Keratinocyte (primary cell): ENCODE results near the gene CTCFL. TPM values are rescaled to one million over a fixed set of nuclear protein-coding genes. Genes with fewer than 3 reads are reported as not detected.

Source experiments
- DNase-seq: peaks from one replicate; pipeline ENCODE4 v3.0.0-alpha.2; 2011; ENCODE audit warnings: low read depth, missing footprints, low spot score
- FAIRE-seq: peaks from 2 replicates; lab custom pipeline; 2011; peaks lifted over from hg19 to GRCh38; lab: Jason Lieb, UNC
- H2AFZ ChIP-seq: 2 replicates; pipeline ENCODE4 v1.6.0; 2012; ENCODE audit warnings: low read length, control low read depth, inconsistent platforms; ENCODE audit not compliant: control insufficient read depth
- H3K27ac ChIP-seq: 2 replicates; pipeline ENCODE4 v1.5.1; 2011; ENCODE audit warnings: low read length; ENCODE audit not compliant: control insufficient read depth, insufficient read depth
- H3K27me3 ChIP-seq: 3 replicates; pipeline ENCODE4 v1.6.0; 2011; ENCODE audit warnings: low read length; ENCODE audit not compliant: control insufficient read depth, insufficient read depth; ENCODE audit errors: extremely low read depth
- H3K36me3 ChIP-seq, 2 experiments: 2 replicates in 1 of 2; 3 replicates in 1 of 2; pipeline ENCODE4 v1.5.1; 2011; ENCODE audit warnings: low read length in 2 of 2, mild to moderate bottlenecking in 1 of 2; ENCODE audit not compliant: control insufficient read depth in 2 of 2, insufficient read depth in 2 of 2; ENCODE audit errors: extremely low read depth in 1 of 2
- H3K4me1 ChIP-seq: 3 replicates; pipeline ENCODE4 v1.5.1; 2011; ENCODE audit warnings: low read length; ENCODE audit not compliant: control insufficient read depth, insufficient read depth; ENCODE audit errors: extremely low read depth
- H3K4me2 ChIP-seq: 3 replicates; pipeline ENCODE4 v1.6.0; 2011; ENCODE audit warnings: low read depth, low read length; ENCODE audit not compliant: control insufficient read depth, insufficient read depth; ENCODE audit errors: extremely low read depth
- H3K4me3 ChIP-seq, 3 experiments: fragments of 200-600 bp in 1 of 3; sonication (generic) in 1 of 3; 2 replicates in 2 of 3; 3 replicates in 1 of 3; pipeline ENCODE4 v1.5.1; 2011 to 2016; ENCODE audit warnings: low read length in 3 of 3, mild to moderate bottlenecking in 3 of 3, control low read depth in 2 of 3, inconsistent platforms in 1 of 3, low read depth in 1 of 3, mixed read lengths in 1 of 3, mixed run types in 1 of 3, moderate library complexity in 1 of 3; ENCODE audit not compliant: control insufficient read depth in 2 of 3, insufficient read depth in 2 of 3; ENCODE audit errors: extremely low read depth in 1 of 3
- H3K79me2 ChIP-seq: 2 replicates; pipeline ENCODE4 v1.6.0; 2012; ENCODE audit warnings: low read length; ENCODE audit not compliant: control insufficient read depth, insufficient read depth
- H3K9ac ChIP-seq: 3 replicates; pipeline ENCODE4 v1.6.0; 2011; ENCODE audit warnings: low read length; ENCODE audit not compliant: control insufficient read depth, insufficient read depth; ENCODE audit errors: extremely low read depth
- H3K9me1 ChIP-seq: 3 replicates; pipeline ENCODE4 v1.6.0; 2011; ENCODE audit warnings: low read length; ENCODE audit not compliant: control insufficient read depth, insufficient read depth; ENCODE audit errors: extremely low read depth
- H3K9me3 ChIP-seq: 2 replicates; pipeline ENCODE4 v1.5.1; 2012; ENCODE audit warnings: low read depth, low read length; ENCODE audit not compliant: control insufficient read depth
- H4K20me1 ChIP-seq: 3 replicates; pipeline ENCODE4 v1.6.0; 2011; ENCODE audit warnings: low read length; ENCODE audit not compliant: control insufficient read depth, insufficient read depth; ENCODE audit errors: extremely low read depth
- CTCF ChIP-seq, 3 experiments: IDR thresholded peaks in 1 of 3; conservative IDR thresholded peaks in 1 of 3; optimal IDR thresholded peaks in 1 of 3; 2 replicates in 2 of 3; 3 replicates in 1 of 3; pipeline versions ENCODE3 to v1.5.1; 2011; ENCODE audit warnings: low read length in 3 of 3, mild to moderate bottlenecking in 3 of 3, moderate library complexity in 2 of 3, control low read depth in 1 of 3, inconsistent platforms in 1 of 3; ENCODE audit not compliant: insufficient read depth in 2 of 3; ENCODE audit errors: extremely low read depth in 1 of 3
- EZH2 ChIP-seq: IDR thresholded peaks from one replicate; pipeline ENCODE4 v1.6.1; 2012; ENCODE audit warnings: inconsistent platforms, mild to moderate bottlenecking, low read length, moderate library complexity
- dilution Hi-C: fragments of 300-500 bp; cut with MboI; formaldehyde crosslinking; loops from one replicate; pipeline ENCODE4 v1.7.0; 2020; ENCODE audit warnings: low sequenced_read_pairs; ENCODE audit not compliant: extremely low pct_ligation_motif_present
- polyA plus RNA-seq, 5 experiments: library from polyadenylated mRNA; depleted of rRNA in 3 of 5; stranded (reverse) in 3 of 5; stranded (forward) in 1 of 5; unstranded in 1 of 5; fragments of >200 nt; gene quantifications; 1 replicate in 1 of 5; 2 replicates in 3 of 5; 3 replicates in 1 of 5; pipeline versions ENCODE4 v1.2.1 to v1.2.3, GENCODE V29; 2011 to 2012; ENCODE audit warnings: missing spikeins in 2 of 5, low read depth in 1 of 5, low replicate concordance in 1 of 5

CTCFL gene
- polyA plus RNA-seq, 1 donor (not counting 4 experiments of a cell fraction or from before 2014, with no cell fraction given), result not detected

- Histone ChIP-seq H2AFZ (no peak overlapping the region), H3K4me2 (no peak overlapping the region), H3K9me1 (no peaks in the 10 kb centered on the region), H3K79me2 (no peaks in the 10 kb centered on the region), H3K27me3 (peaks cover 41% of the 10 kb centered on the region), H3K4me3 (no peak overlapping the region), H3K9me3 (no peaks in the 10 kb centered on the region), H3K27ac (no peak overlapping the region), H3K36me3 (no peaks in the 10 kb centered on the region), H3K9ac (no peak overlapping the region), H3K4me1 (no peaks in the 10 kb centered on the region), H4K20me1 (no peaks in the 10 kb centered on the region)
- DNase-seq (no peak), FAIRE-seq (no peak)
- TF ChIP-seq EZH2, result no peak
- no peak for TF ChIP-seq CTCF (optimal IDR thresholded peaks at IDR 0.05 in 1 of 3, IDR thresholded peaks at IDR 0.05 in 1 of 3, conservative IDR thresholded peaks at IDR 0.05 in 1 of 3; ENCODE audit: extremely low read depth in 1 of 3, insufficient read depth in 2 of 3, low read length in 3 of 3)
- dilution Hi-C loops, result no loop called here
These were observed 42.6 kb upstream of the CTCFL start for GRCh38 chr20:57567471-57568079.

GRCh38 chr20:57566803-57567459 is 42.0 kb upstream of the CTCFL start:
- no peak for TF ChIP-seq CTCF (optimal IDR thresholded peaks at IDR 0.05 in 1 of 3, IDR thresholded peaks at IDR 0.05 in 1 of 3, conservative IDR thresholded peaks at IDR 0.05 in 1 of 3; ENCODE audit: extremely low read depth in 1 of 3, insufficient read depth in 2 of 3, low read length in 3 of 3)
- no peak for TF ChIP-seq EZH2
- Histone ChIP-seq H3K36me3 (no peaks in the 10 kb centered on the region), H3K4me3 (no peak overlapping the region)

More at GRCh38 chr20:57566803-57567459, 42.0 kb upstream of the CTCFL start:
- Histone ChIP-seq H3K4me2 (no peak overlapping the region), H3K9me1 (no peaks in the 10 kb centered on the region), H3K9me3 (no peaks in the 10 kb centered on the region), H2AFZ (no peak overlapping the region), H3K79me2 (no peaks in the 10 kb centered on the region), H3K27ac (no peak overlapping the region), H3K4me1 (no peaks in the 10 kb centered on the region), H3K27me3 (peaks cover 42% of the 10 kb centered on the region), H3K9ac (no peak overlapping the region), H4K20me1 (no peaks in the 10 kb centered on the region)
- FAIRE-seq, result no peak
- dilution Hi-C loops, result no loop called here
- DNase-seq, result no peak
